Stromal cell of bone marrow (primary cell): ENCODE results near the gene SEMA6A.

Experiments
- DNase-seq: peaks from one replicate; pipeline ENCODE4 v3.0.0-alpha.2; 2012; ENCODE audit warnings: low read depth

SEMA6A gene

DNA sequence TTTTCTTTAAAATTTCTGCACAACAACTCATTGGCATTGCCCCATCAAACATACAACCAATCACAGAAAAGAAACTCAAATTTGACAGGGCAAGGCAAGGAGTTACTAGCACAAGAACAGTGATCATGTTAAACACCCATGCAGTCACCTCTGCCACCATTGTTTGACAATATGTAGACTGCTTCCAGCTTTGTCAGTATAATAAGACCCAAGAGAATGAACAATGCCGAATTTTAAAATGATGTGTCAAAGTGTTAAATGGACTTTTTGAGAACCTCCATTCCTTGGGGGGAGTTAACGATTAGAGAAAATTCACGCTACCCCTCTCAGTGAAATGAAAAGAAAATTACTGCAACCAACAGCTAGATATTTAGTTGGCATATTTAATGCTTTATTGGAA lies 109.2 kb downstream of the SEMA6A start:
- no peak for DNase-seq

DNA sequence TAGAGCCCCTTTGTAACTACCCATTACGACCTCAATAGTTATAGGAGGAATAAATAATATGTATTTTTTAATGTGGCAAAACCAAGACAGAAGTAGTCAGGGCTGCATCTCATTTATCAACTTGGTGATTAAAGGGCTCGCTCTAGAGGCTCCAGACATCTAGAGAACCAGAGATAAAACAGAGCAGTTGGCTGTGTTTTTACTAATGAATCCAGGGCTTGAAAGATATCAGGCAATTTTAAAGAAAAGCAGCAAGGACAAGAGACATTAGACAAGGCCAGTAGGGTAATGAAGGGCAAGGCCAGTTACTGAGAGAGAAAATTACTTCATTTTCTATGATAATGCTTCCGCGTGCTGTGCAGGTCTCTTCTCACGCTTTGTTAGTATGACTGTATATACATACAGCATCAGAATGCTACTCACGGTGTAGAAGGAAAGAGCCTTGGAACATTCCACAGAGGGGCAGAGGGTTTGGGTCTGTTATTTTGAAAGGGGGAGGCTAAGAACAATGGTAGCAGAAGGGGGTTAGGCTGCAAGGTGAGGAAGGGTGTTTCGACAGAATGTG lies 110.4 kb downstream of the SEMA6A start:
- DNase-seq = no peak

GRCh38 chr5:116462500-116462899 lies 112.1 kb downstream of the SEMA6A start:
- DNase-seq = no peak

- DNase-seq = no peak
Measured at GRCh38 chr5:116459301-116459700, 115.3 kb downstream of the SEMA6A start.

DNA sequence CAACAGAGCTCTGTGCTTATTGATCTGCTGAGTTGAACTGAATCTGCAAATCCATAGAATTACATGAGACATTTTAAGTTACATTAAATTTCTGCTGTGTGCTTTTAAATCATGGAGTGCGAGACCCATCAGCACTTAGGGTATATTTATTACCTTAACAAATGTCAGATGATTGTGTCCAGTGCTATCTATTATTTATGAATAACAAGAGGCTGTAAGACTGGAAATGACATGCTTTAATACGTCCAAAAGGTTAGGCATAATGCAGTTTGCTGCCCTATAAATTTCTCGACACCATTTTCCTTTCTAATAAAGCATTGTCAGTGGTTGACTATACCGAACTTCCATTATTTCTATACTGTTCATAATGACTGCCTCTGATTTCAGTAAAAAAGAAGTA lies 117.6 kb downstream of the SEMA6A start:
- no peak for DNase-seq

GRCh38 chr5:116456036-116456435 lies 118.6 kb downstream of the SEMA6A start:
- DNase-seq = no peak

- DNase-seq = no peak
Measured at GRCh38 chr5:116455061-116455460, 119.6 kb downstream of the SEMA6A start.

GRCh38 chr5:116454417-116454927 lies 120.2 kb downstream of the SEMA6A start:
- peak; percentile 78 for DNase-seq

DNA sequence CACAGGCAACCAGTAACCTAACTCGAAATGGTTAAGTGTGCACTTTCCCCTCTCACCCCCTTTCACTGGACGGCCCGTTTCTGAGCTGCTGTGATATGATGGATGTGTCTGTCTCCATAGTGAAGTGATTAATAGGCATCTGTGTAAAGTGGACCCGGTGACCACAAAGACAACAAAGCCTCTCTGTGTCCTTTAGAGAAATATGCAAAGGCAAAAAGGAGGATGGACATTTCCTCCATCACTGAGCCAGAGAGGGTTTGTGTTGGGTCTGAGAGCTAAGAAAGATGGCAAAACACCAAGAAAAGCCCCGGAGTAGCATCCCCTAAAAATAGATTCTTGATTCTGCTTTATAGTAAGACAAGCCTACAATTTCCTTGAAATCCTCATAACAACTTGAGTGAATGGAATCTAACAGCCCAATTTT lies 120.6 kb downstream of the SEMA6A start:
- DNase-seq = no peak

GRCh38 chr5:116452774-116453368 lies 121.8 kb downstream of the SEMA6A start:
- DNase-seq = no peak

- no peak for DNase-seq
Measured at GRCh38 chr5:116451905-116452450, 122.6 kb downstream of the SEMA6A start.

DNA sequence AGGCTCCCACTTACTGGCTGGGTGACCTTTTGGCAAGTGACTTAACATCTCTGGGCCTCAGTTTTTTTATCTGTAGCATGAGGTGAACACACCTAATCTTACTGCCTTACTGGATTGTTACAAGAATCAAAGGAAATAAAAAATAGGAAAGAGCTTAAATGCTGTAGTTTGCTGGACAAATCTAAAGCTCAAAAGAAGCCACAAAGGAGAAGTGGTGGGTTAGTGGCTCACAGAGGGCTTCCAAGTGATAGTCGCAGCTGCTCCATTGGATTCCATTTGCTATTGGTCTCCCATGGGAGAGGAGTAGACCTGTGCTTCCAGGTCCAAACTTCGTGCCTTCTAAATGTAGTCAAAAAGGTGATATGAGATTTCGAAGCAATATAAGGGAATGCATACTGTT lies 123.6 kb downstream of the SEMA6A start:
- no peak for DNase-seq

- no peak for DNase-seq
Measured at GRCh38 chr5:116449458-116449857, 125.2 kb downstream of the SEMA6A start.

GRCh38 chr5:116448870-116449427 lies 125.7 kb downstream of the SEMA6A start:
- no peak for DNase-seq

- no peak for DNase-seq
Measured at GRCh38 chr5:116448450-116448849, 126.2 kb downstream of the SEMA6A start.

DNA sequence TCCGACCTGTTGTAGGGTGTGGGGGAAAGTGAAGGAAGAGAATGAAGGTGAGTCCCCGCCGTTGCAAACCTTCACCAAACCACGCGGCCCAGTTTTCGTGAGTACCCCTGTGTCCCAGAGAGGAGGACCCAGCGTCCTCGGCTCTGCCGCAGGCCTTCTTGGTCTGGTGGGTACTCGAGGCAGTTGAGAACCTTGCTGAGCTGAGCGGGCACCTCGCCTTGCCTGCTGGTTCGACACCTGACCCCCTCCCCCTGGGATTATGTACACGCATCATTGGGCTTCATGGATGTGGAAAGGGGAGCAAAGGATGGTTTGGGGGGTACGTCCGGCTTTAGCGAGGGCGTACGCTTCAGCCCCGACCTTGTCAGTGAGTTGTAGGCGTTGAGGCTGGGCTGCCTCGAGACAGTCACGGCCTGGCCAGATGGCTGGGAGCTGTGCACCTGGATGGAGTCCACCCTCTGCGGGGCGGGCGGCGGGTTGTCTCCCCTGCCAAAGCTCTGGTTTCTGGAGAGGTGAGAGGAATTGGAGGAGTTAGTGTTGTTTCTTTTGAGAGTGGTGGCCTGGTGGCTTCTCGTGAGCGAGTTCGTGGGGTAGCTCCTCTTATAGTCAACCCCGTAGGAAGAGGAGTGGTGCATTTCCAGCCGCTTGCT lies 128.1 kb downstream of the SEMA6A start:
- no peak for DNase-seq

DNA sequence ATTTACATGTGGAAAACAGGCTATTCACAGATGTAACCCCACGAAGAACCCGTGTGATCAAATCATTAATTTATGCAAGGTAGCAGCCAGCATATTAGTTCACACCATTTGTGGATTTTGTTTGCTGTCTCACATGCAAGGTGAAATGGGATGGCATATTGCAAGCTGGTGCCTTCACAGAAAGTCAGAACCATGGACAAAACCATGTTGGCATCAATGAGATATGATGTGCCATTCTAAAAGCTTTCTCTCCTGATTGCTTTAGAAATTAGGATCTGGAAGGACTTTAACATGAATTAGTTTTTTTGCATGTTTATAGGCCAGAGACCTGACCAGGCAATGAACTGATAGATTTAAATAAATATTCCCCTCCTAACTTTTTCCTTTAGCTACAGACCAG lies 129.3 kb downstream of the SEMA6A start:
- no peak for DNase-seq

DNA sequence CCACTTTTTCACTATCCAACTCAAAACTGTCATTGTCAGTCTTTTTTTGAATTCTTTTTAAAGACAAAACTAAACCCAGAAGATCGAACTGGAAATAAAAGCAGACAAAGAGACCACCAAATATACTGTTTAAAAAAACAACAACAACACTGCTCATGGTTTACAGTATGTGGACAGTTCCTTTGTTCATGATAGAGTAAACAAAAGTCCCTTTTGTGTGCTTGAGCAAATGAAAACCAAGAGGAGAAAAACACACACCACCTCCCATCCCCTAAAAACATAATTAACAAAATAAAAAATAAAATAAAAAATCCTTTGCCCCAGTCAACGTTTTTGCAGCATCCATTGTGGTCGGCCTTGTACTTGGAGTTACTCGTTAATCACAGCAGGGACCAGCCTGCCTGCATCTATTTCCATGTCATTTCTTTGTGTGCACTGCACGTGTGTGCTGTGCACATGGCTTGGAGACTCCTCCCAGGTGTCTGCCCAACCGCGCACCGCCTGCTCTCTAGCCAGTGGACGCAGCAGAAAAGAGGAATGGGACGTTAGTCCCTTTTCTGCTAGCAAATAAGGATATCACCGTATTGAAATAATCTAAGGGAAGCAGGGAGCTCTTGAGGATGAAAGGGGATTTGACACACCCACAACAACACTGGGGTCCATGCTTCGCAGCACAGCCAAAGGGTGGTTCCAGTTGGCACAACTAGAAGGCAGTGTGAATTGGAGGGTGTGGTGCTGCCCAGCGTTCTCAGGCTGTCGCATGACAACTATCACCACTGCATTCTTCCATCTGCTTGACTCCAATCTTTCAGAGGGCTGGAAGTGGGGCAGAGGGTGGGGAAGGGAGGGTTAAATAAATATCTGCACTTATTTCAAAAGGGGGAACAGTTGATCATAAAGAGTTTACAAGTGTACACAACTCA lies 130.0 kb downstream of the SEMA6A start:
- DNase-seq = no peak

DNA sequence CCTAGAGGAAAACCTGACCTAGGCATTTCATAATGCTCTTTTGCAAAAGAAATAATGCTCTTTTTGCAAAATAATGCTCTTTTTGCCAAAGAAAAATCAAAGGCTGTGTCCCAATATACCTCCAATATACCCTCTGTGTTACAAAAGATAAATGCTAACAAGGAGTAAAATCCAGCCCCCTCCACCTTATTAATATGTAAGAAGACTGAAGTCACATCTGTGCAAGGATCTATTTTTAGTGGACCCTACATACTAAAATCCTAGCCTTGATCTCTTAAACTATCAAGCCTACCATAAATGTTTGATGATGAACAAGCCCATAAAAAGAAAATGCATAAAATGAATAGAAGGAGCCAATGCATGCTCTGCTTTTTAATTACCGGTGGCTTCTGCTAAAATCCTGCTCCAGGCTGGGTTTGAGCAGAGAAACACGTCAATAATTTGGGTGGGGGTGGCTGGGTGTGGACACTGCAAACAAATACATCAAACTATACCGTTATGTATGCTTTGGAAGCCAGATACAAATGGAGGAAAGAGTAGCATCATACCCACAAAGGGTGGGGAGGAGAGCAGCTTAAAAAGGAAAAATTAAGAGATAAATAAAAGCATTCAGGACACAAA lies 131.6 kb downstream of the SEMA6A start:
- DNase-seq = no peak

DNA sequence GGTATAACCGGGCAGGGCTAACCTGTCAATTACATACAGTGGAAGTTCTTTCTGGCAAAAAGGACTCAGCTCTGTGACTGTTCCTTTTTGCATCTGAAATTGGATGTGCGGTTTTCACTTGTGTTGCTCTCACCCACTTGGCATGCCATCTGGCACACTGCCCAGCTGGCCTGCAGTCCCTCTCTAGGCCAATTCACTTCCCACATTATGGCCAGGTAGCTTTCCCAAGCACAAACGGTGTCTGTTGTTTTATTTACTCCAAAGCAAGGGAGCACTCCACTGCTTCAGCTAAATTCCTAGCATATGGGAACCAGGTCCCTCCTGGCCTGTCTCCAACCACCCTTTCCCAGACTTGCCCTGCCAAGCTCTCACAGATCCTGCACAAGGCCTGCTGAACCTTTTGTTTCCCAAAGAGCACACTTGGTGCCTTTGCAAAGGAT lies 132.5 kb downstream of the SEMA6A start:
- DNase-seq = no peak

DNA sequence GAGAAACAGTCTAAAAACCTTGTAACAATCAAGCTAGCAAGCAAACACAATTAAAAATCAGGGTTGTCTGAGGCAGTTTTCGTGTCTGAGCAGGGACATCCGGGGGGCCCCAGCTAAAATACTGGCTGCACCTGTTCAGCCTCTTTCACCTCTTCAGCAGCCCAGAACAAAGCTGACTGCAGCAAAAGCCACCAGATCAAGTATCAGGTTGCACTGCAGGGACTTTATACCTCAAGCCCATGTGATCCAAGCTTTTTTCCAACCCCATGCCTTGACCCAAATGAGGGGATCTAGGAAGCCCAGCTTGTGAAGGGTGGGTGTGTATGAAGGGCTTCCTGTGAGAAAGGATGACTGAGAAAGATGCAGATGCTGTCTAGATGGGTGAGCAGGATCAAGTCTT lies 133.4 kb downstream of the SEMA6A start:
- DNase-seq = no peak
